ENCODE results near the gene ASAP2.
"Not testable (repeated sequence)": the region's sequence is repeated elsewhere in the genome, so short reads cannot be mapped to it uniquely, and the experiment has no call there.

ASAP2 gene

DNA sequence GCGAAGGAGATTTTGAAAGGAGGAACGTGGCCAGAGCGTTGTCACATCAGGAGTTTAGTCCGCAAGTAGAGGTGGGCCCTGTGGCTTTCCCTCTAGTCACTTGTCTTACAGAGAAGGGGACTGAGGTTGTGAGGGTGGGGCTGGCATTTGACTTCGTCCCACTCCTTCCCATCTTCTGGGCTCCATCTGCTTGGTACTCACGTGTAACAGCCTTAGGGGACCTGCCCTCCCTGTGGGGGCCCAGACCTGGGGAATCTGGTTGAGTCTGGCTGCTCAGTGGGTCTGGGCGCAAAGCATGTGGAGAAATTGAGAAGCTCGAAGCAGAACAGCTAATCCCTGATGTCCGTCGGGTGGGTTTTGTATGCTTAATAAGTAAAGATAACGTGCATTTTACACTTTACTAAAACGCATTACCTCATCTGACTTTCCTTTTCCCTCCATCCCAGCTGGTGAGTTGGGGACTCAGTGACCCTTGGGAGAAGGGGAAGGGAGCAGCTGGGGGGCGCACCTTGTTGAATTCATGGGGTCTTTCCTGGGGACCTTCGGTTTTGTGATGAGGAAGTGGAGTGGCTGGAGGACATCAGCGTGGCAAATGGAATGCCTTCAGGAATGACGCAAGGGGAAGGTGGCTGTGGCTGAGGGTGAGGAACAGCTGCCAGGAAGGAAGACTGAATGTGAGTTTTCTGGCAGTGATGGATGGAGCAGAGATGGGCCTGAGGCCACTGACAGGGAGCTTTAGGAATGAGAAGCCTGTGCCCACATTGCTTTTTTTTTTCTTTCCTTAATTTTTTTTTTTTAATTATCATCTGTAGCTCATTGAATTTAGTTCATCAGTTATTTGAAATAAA is 44.8 kb downstream of the ASAP2 start:
- peak in 1 of 2 experiments; percentile 55 for DNase-seq (ENCODE audit: low read depth in 2 of 2)

DNA sequence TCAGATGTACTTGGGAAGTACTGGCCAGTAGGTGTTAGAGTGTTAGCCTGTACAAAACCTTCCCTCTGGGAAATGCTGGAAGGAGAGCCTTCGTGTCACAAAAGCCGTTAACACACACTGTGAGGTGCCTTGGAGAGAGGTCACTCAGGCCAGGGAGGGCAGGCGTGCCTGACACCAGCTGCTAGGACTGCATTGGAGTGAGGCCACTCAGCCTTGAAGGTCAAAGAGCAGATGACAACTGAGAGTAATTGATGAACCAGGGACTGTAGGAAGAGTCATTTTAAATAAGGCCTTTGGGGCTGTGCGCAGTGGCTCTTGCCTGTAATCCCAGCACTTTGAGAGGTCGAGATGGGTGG is 45.4 kb downstream of the ASAP2 start:
- no peak for DNase-seq (ENCODE audit: low read depth in 2 of 2)

DNA sequence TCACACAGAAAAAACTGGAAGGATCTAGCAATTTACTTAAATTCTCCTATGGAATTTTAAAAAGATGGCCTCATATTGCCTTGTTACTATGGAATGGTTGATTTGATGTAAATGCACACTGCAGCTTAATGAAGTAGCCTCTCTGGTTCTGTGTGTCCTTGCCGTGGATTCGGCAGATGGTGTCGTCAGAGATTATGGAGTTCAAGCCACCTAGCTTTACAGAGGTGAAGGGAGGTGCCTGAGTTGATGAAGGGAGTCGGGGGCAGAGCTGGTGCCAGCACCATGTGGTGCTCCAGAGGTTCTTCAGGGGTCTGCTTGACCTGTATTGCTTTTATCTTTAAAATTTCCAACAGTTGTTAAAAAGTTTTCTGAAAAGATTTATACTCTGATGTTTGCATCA is 48.8 kb downstream of the ASAP2 start:
- no peak for DNase-seq (ENCODE audit: low read depth in 2 of 2)

DNA sequence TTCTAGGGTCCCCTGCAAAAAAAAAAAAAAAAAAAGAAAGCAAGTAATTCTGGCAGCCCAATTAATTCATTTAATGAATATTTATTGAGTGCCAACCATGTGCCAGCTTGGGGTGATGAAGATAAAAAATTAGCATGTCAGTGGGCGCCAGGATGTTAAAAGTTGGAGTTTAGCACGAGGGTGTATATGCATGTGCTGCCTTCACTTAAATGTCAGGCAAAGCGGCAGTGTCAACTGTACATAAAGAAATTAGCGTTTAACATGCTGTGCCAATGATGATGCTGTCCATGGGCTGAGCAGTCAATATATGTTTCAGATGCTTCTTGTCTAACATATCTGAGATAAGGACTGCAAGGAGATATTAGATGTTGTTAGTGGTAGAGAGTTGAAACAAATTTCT is 49.5 kb downstream of the ASAP2 start:
- DNase-seq (ENCODE audit: low read depth in 2 of 2): no peak

DNA sequence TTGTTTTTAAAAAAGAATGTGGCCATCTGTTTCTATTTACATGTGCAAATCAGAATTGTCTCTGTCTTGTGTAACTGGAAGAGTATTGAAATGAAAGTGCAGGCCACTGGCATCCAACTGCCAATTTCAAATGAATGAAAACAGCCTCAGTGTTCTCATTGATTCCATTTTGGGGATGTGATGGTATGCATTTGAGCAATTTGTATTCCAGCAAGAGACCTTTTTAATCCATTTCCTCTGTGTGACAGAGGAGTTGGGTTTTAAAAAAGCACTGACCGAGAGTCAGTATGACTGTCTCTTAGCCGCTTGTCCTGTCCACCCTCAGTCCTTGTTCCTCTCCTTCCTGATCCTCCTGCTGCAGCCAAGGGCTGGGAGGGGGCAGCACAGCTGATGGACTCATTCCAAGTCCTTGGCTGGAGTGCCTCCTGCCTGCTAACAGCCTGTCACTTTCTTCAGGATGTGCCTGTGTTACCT is 50.0 kb downstream of the ASAP2 start:
- DNase-seq (ENCODE audit: low read depth in 2 of 2): peak in 1 of 2 experiments; percentile 33

DNA sequence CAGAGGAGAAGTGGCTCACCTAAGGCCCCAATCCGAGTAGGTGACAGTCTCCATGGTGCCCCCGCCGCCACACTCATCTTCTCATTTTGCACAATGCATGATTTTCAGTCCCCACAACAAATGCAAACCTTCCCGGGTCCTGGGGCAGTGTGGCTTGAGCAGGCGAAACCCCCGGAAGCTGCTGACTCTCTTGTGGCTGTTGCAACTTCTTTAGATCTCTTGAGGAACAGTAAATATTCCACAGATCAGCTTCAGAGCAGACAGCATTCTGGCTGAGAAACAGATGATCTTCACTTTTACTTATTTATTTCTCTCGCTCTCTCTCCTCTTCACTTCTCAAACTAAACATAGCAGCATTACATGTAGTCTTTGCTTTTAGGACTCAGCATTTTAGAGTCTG is 51.9 kb downstream of the ASAP2 start:
- DNase-seq (ENCODE audit: low read depth in 2 of 2): no peak

DNA sequence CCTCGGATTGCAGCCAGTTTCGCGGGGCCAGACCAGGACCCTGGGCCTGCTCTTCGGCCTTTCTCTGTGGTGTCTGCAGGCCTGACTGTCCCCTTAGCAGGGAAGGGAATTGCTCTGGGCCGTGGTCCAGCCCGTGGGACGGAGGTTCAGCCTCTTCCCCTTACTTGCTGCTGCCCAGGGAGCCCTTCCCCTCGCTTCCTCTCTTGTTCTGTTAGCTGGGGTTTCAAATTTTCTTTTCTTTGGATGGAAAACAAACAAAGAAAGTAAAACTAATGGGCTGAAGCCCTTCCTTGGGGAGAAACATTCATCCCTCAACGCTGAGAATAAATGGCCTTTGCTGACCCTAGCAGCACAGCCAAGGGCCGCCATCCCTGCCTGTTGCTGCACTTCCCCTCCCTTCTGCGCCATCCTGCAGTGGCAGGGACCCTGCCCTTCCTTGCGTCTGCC is 52.4 kb downstream of the ASAP2 start:
- no peak for DNase-seq (ENCODE audit: low read depth in 2 of 2)

DNA sequence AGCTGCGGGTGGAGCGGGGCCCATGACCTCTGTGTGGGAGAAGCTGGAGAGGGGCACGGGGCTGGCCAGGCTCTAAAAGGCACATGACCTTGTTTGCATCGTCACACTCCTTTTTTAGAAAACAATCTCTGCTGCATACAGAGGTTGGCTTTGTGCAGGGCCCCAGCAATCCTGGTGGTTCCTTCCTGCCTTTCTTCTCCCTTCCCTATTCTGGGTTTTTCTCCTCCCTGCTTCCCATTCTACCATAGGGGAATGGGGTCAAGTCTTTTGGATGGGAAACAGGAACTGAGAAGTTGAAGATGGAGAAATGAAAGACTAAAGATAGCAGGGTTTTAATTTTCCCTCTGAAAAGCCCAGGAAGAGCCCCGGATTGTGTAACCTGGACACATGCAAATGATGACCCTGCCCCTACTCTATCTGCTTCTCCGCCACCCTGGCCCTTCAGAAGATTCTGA is 53.9 kb downstream of the ASAP2 start:
- DNase-seq (ENCODE audit: low read depth in 2 of 2): no peak

DNA sequence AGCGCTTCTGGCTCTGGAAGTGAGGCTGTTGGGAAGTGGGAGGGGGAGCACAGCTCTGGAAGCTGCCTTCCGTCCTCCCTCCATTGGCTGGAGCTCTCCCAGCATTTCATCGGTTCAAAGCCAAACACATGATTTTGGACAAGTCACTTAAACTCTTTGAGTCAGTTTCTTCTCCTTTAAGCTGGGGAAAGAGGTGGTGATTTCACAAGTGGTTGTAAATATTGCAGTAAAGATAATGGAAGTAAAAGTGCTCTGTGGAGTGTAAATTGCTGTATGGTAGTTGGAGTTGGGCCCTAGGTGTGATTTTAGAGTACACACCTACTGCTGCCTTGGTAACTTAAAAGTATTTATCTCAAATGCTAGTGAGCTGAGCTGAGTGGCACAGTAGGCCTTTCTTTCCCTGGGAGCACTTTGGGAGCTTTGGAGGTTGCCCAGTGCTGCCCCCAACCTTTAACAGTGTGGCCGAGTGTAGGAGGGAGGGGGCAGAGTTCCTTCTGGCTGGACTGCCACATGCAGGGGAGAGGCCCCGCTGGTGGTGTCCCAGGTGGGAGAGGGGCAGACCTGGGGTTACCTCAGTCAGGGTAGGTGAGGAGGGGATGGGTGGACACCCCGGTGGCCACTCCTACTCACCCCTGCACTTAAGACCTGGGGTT is 54.7 kb downstream of the ASAP2 start:
- no peak for DNase-seq (ENCODE audit: low read depth in 2 of 2)

DNA sequence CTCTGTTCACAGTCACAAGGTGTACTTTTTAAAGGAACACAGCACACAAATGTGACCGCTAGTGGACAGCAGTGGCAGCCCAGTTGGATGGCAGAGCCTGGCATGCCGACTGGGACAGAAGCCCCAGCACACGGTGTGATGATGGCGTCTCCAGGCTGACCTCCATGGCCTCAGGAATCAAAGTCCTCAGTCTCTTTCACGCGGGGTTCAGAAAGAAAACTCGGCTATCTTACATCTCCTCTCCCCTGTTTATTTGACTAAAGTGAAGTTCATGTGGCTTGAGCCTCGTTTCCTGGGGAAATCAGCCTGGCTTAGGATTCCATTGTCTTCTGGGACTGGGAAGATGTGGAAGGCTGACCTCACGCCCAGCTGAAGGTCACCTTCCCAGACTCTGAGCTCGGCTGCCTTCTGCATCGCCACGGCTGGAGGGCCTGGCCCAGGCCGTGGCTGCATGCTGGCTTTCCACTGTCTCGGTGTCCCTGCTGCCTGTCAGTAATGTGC is 56.1 kb downstream of the ASAP2 start:
- DNase-seq (ENCODE audit: low read depth in 2 of 2): no peak

DNA sequence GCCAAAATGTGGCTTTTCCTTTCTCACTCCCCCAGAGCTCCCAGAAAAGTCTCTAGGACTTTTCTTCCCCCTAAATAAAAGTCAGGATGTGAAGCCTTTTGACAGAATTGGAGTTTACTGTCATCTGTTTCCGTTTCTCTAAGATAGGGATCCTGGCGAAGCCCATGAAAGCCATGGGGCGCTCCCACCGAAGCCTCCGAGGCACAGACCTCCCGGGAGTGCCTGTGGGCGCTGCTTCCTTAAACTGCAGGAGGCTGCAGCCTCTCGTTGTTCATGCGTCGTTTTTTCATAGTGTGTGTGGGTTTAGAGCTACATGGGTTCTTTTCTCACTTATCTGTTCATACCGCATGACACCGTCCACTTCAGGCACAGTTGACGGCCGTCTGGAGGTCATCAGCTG is 56.8 kb downstream of the ASAP2 start:
- no peak for DNase-seq (ENCODE audit: low read depth in 2 of 2)

DNA sequence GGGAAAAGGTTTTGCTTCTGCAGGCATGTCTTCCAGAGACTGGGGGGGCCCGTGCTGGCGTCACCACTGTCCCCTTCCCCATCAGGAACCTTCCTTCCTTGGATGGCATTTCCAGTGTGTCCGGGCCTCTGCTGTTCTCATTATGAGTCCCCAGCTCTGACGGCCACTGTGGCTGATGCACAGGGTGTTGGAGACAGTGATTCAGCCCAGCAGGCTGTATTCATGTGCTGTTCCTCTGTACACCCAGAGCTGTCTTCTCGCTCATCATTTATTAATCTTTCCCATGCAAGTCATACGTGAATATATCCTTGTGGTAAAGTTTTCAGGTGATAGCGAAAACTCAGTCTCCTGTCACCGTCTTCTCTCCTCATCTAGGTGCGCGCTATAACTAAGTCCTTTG is 57.7 kb downstream of the ASAP2 start:
- DNase-seq (ENCODE audit: low read depth in 2 of 2): no peak

DNA sequence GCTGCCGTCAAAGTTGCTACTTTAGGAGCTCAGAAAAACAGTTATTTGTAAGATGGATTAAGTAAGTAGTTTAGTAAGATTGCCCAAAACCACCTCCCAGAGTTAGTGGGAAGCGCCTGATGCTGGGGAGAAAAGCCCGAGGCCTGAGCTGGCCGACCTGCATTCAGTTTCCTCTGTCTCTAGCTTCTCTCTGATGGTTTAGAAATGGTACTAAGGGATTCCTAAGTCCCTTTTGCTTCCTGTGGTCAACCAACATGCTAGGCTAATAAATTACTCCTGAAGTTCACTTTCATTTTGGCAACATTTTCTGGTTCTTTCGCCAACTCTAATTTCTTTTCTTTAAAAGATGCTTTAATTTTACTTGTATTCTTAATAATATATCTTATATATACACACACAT is 60.1 kb downstream of the ASAP2 start:
- no peak for DNase-seq (ENCODE audit: low read depth in 2 of 2)

DNA sequence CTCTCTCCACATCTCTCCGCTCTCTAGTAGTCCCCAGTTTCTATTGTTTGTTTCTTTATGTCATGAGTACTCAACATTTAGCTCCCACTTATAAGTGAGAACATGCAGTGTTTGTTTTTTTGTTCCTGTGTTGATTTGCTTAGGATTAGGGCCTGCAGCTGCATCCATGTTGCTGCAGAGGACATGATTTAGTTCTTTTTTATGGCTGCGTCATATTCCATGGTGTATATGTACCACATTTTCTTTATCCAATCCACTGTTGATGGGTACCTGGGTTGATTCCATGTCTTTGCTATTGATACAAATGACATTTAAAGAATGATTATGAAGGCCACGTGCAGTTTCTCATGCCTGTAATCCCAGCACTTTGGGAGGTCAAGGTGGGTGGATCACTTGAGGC is 60.7 kb downstream of the ASAP2 start:
- DNase-seq (ENCODE audit: low read depth in 2 of 2): not testable (repeated sequence)

DNA sequence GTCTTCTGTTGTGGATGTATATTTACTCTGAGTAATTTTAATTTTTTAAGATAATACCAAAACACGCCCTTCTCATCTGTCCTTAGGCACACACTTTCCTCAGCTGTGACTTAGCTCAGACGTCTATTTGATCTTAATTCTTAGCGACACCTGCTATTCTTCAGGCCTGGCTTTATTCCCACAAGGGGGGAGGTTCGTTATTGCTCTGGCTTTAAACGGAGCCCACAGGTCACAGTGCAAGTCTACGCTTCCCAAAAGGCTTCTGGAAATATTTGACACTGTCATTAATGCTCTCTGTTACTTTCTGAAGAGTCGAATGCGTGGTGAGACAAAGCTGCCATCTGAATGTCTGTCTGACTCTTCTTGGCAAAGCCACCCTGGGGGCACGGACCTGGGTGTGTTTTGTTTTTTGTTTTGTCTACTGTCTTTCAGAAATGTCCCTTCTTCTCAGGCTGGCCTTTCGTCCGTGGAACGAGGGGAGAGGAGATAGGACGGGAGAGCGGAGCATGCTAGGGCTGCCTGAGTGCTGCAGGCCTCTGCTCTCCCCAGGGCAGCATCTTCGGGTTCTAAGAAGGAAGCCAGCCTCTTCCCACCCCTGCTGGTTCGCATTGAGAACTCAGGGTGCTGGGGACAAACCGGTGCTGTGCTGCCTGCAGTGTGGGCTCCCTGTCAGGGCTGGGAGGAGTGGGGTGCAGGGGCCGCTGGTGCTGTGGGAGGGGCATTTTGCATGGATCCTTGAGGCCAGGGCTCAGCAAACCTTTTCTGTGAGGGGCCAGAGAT is 61.9 kb downstream of the ASAP2 start:
- no peak for DNase-seq (ENCODE audit: low read depth in 2 of 2)

DNA sequence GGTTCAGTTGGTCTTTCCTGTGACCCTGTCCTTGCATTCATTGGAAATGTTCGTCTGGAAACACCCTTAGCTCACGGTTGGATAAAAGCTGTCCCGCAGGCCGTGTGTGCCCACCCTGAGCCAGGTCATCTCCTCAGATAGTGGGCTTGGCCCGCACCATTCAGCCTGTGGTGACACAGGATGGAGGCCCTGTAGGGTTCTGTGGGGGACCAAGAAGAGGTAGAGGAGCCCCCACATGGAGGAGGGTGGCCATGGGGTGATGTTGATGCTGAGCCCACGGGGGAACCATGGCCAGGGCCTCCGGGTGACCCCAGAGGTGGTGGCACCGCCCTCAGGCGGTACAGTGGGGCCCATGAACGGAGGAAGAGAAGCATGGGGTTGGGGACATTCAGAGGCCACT is 62.7 kb downstream of the ASAP2 start:
- no peak for DNase-seq (ENCODE audit: low read depth in 2 of 2)

DNA sequence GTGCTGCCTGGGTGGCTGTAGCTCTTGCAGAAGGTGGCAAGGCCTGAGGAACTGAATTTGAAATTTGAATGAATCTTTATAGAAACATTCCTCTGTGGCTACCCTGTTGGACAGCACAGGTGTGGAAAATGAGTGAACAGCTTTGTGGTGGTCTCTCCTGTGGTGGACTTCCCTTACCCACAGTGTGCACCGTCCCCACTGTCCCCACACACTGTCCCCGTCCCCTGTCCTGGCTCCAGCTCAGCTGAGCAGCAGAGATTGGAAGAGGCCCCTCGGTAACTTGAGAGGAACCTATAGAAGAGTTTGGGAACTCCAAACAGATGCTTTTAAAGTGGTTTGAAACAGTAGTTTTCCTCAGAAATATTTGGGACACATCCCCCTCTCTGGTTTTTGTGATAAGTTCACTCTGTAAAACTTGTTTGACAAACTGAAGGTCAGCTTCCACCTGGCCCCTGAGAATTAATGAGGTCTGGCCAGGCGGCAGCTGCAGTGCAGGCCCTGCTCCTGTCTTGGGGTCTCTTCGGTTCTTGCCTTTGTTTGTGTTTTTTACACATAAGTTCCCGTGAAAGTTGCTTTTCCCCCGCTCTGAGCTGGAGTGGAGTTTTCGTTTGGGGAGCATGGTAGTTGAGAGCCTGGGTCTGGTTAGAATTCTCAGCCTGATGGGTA is 63.2 kb downstream of the ASAP2 start:
- DNase-seq (ENCODE audit: low read depth in 2 of 2): no peak

DNA sequence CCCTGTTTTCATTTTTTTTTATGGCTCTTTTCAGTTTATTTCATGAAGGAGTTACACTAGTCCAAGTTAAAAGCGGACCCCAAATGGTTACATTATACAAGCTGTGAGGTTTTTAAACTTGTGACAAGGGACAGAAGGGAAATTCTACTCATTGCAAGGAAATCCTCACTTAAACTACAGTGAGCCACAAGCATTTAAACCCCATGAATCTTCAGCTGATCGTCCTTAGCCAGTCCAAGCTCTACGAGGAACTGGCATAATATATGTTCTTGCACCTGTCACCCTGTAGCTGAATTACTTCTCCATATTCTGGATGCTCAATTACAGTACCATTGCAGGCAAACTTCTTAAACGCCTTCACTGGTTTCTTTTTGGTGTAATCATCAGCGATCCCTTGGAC is 64.5 kb downstream of the ASAP2 start:
- no peak for DNase-seq (ENCODE audit: low read depth in 2 of 2)

DNA sequence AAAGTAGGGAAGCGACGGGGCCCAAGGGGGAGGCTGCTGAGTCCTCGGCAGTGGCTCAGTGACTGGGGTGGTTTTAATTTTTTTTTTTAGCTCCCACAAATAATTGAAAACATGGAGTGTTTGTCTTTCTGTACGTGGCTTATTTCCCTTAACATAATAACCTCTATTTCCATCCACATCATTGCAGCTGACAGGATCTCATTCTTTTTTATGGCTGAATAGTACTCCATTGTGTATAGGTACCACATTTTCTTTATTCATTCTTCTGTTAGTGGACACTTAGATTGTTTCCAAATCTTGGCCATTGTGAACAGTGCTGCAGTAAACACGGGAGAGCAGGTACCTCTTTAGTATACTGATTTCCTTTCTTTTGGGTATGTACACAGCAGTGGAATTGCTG is 65.1 kb downstream of the ASAP2 start:
- no peak for DNase-seq (ENCODE audit: low read depth in 2 of 2)

DNA sequence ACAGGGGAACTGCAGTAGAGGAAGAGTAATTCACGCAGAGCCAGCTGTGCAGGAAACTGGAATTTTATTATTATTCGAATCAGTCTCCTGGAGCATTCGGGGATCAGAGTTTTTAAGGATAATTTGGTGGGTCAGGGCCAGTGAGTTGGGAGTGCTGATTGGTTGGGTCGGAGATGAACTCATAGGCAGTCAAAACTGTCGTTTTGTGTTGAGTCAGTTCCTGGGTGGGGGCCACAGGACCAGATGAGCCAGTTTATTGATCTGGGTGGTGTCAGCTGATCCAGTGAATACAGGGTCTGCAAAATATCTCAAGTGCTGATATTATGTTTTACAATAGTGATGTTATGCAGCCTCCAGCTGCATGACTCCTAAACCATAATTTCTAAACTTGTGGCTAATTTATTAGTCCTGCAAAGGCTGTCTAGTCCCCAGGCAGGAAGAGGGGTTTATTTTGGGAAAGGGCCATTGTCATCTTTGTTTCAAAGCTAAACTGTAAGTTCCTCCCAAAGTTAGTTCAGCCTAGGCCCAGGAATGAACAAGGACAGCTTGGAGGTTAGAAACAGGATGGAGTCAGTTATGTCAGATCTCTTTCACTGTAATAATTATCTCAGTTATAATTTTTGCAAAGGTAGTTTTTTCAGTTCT is 67.0 kb downstream of the ASAP2 start:
- DNase-seq (ENCODE audit: low read depth in 2 of 2): no peak

DNA sequence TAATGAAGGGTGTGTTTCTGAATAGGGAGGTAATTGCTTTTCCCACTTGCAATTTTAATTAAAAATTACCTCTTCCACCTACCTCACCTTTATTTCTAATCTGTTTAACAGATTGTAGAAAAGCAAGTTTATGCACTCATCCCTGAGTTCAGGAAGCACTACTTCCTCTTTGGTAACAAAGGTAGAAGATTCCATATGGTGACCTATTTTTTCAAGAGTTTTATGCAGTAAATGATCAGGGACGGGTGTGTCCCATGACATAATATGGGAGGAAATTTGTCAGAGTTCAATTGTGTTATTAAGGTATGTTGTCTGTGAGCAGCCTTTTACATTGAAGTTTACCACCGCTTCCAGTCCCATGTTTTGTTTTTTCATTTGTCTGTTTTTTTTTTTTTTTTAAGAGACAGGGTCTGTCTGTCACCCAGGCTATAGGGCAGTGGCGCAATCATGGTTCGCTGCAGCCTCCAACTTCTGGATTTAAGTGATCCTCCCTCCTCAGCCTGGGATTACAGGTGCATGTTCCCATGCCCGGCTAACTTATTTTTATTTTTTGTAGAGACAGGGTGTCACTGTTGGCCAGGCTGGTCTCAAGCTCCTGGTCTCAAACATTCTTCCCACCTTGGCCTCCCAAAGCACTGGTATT is 68.2 kb downstream of the ASAP2 start:
- no peak for DNase-seq (ENCODE audit: low read depth in 2 of 2)

Measured in fibroblast of skin of left biceps (primary cell).